Measurements from ENCODE around the gene FUBP1. TPM values are rescaled to one million over a fixed set of nuclear protein-coding genes. Genes with fewer than 3 reads are reported as not detected.

The FUBP1 gene
- total RNA-seq, 6 experiments from 2014 or later: 21.7 to 38.5 (median 35.6) TPM

DNA sequence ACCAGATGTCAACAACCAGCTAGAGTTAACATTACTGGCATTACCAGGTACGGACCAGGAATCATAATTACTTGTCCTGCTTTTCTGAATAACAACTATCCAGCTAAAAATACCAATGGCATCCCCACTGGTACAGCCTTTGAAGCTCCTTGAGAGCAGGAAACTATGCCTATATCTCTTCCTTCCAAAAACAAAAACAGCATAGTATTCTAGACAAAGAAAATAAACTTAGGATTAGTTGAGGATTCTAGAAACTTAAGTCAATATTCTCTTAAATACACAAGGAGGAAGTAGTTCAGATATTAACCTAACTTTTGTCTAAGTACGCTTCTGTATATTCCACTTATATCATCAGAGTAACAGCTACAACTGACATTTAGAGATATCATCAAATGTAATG lies 3.0 kb downstream of the FUBP1 start:
- Histone ChIP-seq H3K27ac (no peak overlapping the region), H3K4me1 (peaks cover 0 to 29% (median 13%) of the 10 kb centered on the region in 4 donors), H3K9me3 (no peaks in the 10 kb centered on the region), H3K36me3 (peaks cover 0 to 8% (median 0%) of the 10 kb centered on the region in 4 donors), H3K27me3 (no peaks in the 10 kb centered on the region), H3K4me3 (no peak overlapping the region)
- no peak for TF ChIP-seq POLR2A (IDR thresholded peaks at IDR 0.05)
- TF ChIP-seq, protein P1, sequence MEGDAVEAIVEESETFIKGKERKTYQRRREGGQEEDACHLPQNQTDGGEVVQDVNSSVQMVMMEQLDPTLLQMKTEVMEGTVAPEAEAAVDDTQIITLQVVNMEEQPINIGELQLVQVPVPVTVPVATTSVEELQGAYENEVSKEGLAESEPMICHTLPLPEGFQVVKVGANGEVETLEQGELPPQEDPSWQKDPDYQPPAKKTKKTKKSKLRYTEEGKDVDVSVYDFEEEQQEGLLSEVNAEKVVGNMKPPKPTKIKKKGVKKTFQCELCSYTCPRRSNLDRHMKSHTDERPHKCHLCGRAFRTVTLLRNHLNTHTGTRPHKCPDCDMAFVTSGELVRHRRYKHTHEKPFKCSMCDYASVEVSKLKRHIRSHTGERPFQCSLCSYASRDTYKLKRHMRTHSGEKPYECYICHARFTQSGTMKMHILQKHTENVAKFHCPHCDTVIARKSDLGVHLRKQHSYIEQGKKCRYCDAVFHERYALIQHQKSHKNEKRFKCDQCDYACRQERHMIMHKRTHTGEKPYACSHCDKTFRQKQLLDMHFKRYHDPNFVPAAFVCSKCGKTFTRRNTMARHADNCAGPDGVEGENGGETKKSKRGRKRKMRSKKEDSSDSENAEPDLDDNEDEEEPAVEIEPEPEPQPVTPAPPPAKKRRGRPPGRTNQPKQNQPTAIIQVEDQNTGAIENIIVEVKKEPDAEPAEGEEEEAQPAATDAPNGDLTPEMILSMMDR (IDR thresholded peaks at IDR 0.05): no peak
- DNase-seq (no peak), ATAC-seq (no peak)
- intact Hi-C loops (cut with DNase I): loop anchor here (10.0 kb wide), 1 partner anchor 139 kb away; no protein-coding TSS in a partner anchor
- WGBS (ENCODE audit: insufficient coverage, low coverage, low lambda C conversion rate, missing lambda C conversion rate): 30% methylated on average over 2 of the region's 2 CpGs

DNA sequence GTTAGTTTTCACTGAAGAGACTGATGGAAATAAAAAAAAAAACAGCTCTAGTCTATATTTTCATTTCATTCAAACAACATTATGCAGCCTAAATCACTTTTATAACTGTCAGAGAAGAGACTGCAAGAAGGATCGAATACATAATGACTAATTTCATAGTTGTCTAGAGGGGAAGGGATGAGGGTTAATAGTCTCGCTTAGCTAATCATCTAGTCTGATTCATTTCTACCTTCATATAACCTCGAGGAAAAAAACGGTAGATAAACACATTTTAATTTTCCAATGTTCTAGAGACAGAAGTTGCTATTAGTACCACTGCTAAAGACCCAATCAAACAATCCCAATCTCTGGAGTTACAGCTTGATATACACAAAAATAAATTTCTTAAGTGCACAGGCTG lies 3.5 kb downstream of the FUBP1 start:
- no peak for ATAC-seq
- Histone ChIP-seq H3K36me3 (peaks cover 0 to 9% (median 0%) of the 10 kb centered on the region in 4 donors), H3K27me3 (no peaks in the 10 kb centered on the region), H3K27ac (no peak overlapping the region), H3K4me3 (no peak overlapping the region), H3K4me1 (peaks cover 0 to 29% (median 10%) of the 10 kb centered on the region in 4 donors), H3K9me3 (no peaks in the 10 kb centered on the region)
- TF ChIP-seq, protein P1 (IDR thresholded peaks at IDR 0.05): no peak
- TF ChIP-seq POLR2A (IDR thresholded peaks at IDR 0.05): no peak
- intact Hi-C loops (cut with DNase I): loop anchor here (10.0 kb wide), 1 partner anchor 139 kb away; no protein-coding TSS in a partner anchor
- no peak for DNase-seq
- WGBS (ENCODE audit: insufficient coverage, low coverage, low lambda C conversion rate, missing lambda C conversion rate): 42% methylated on average over 4 of the region's 4 CpGs

DNA sequence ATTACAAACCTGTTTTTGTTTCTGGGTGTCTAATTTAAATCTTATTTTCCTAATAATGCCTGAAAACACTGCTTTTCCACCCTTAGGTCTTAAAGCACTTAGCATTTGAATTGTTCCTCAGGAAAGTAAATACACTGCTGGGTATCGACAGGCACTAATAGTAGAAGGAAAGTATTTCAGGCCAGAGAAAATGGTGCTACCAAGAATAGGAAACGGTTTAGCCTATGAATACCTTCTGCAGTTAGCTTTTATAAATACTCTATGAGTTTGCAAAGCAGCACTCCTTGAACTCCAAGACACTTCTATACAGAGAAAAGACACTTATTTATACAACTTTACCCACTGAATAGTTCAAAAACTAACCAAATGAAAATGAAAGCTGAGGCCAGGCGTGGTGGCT lies 6.8 kb downstream of the FUBP1 start:
- Histone ChIP-seq H3K9me3 (no peaks in the 10 kb centered on the region), H3K27me3 (no peaks in the 10 kb centered on the region), H3K36me3 (peaks cover 3 to 41% (median 14%) of the 10 kb centered on the region in 4 donors), H3K4me3 (no peak overlapping the region), H3K27ac (no peak overlapping the region), H3K4me1 (peaks cover 0 to 23% (median 8%) of the 10 kb centered on the region in 4 donors)
- intact Hi-C loops (cut with DNase I): loop anchor here (10.0 kb wide), 1 partner anchor 143 kb away; no protein-coding TSS in a partner anchor
- ATAC-seq (no peak), DNase-seq (no peak)
- TF ChIP-seq, protein P1 (IDR thresholded peaks at IDR 0.05): no peak
- TF ChIP-seq POLR2A (IDR thresholded peaks at IDR 0.05): no peak
- 77% methylated on average over 2 of the region's 3 CpGs for WGBS (ENCODE audit: insufficient coverage, low coverage, low lambda C conversion rate, missing lambda C conversion rate)

DNA sequence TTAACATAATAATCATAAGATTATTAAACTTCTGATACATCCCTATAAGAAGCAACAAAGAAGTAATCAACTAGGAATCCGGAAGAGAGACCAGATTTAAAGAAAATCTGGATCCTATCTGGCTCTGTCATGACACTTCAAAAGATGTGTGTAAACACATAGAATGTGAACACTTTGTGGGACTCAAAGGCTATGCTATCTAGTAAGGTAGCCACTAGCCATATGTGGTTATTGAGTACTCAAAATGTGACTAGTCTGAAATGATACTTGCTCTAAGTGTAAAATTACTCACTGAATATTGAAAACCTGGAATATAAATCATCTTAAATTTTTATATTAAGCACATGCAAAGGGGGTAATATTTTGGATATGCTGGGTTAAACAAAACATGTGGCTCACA lies 8.7 kb downstream of the FUBP1 start:
- TF ChIP-seq, protein P1 (IDR thresholded peaks at IDR 0.05): no peak
- no peak for TF ChIP-seq POLR2A (IDR thresholded peaks at IDR 0.05)
- H3K27ac ChIP-seq: no peak overlapping the region
- 80% methylated on average over 1 of the region's 1 CpG for WGBS (ENCODE audit: insufficient coverage, low coverage, low lambda C conversion rate, missing lambda C conversion rate)
- peaks cover 3 to 59% (median 24%) of the 10 kb centered on the region in 4 donors for H3K36me3 ChIP-seq
- H3K4me1 ChIP-seq: peaks cover 0 to 7% (median 2%) of the 10 kb centered on the region in 4 donors
- H3K4me3 ChIP-seq: no peak overlapping the region
- no peak for DNase-seq
- ATAC-seq: no peak
- intact Hi-C loops (cut with DNase I): loop anchor here (10.0 kb wide), 1 partner anchor 145 kb away; no protein-coding TSS in a partner anchor
- H3K27me3 ChIP-seq: no peaks in the 10 kb centered on the region
- no peaks in the 10 kb centered on the region for H3K9me3 ChIP-seq

Measured in right lobe of liver (tissue), 6 donors.